Transverse colon (tissue), 4 donors: Measurements from ENCODE around the gene HTR3B.

Experiments
- CTCF ChIP-seq, 5 experiments: fragments of 200-600 bp in 3 of 5; fragments of 450-650 bp in 2 of 5; sonication (generic) in 3 of 5; IDR thresholded peaks; 1 replicate in 2 of 5; 2 replicates in 3 of 5; pipeline ENCODE4 v1.5.1; 2016 to 2017; ENCODE audit warnings: antibody characterized with exemption in 5 of 5, inconsistent platforms in 3 of 5, mild to moderate bottlenecking in 2 of 5, moderate library complexity in 1 of 5
- EP300 ChIP-seq: sonication (generic); formaldehyde crosslinking; IDR thresholded peaks from one replicate; pipeline ENCODE4 v1.6.1; 2017; ENCODE audit warnings: antibody characterized with exemption, low read depth
- POLR2A ChIP-seq: fragments of 450-650 bp; IDR thresholded peaks from one replicate; pipeline ENCODE4 v1.6.1; 2016; ENCODE audit warnings: antibody characterized with exemption, mild to moderate bottlenecking, moderate library complexity
- POLR2AphosphoS5 ChIP-seq, 3 donors: sonication (generic); formaldehyde crosslinking; IDR thresholded peaks; one replicate each; pipeline ENCODE4 v1.6.1; 2016; ENCODE audit warnings: antibody characterized with exemption in 3 of 3

GRCh38 chr11:113874096-113874495 lies 30.5 kb upstream of the HTR3B start:
- TF ChIP-seq CTCF (IDR thresholded peaks at IDR 0.05) (no peak), POLR2A (no peak), POLR2AphosphoS5 (IDR thresholded peaks at IDR 0.05) (no peak), EP300 (no peak)
